ENCODE measurements around the gene DROSHA. TPM values are rescaled to one million over a fixed set of nuclear protein-coding genes. Genes with fewer than 3 reads are reported as not detected.
"Not testable (repeated sequence)": the region's sequence is repeated elsewhere in the genome, so short reads cannot be mapped to it uniquely, and the experiment has no call there.

Gene DROSHA
- polyA plus RNA-seq, 1 donor: 57.0 TPM

GRCh38 chr5:31372124-31372523, 159.8 kb downstream of the DROSHA start:
- no peaks in the 10 kb centered on the region for H3K36me3 ChIP-seq (ENCODE audit: control insufficient read depth, insufficient read depth, low read length)
- H3K27ac ChIP-seq (ENCODE audit: low read length): no peak overlapping the region
- no peak overlapping the region for H3K4me3 ChIP-seq (ENCODE audit: low read length)
- no peaks in the 10 kb centered on the region for H3K27me3 ChIP-seq (ENCODE audit: control insufficient read depth, insufficient read depth, low read length)
- H3K4me1 ChIP-seq (ENCODE audit: control insufficient read depth, insufficient read depth, low read length): peaks cover 6% of the 10 kb centered on the region
- no CpG with 5 or more reads among the region's 1 CpG for WGBS (ENCODE audit: insufficient coverage, low lambda C conversion rate)
- no peaks in the 10 kb centered on the region for H3K9me3 ChIP-seq (ENCODE audit: control insufficient read depth, low read depth, low read length)
- DNase-seq: no peak

- WGBS (ENCODE audit: insufficient coverage, low lambda C conversion rate): no CpG with 5 or more reads among the region's 5 CpGs
- no peaks in the 10 kb centered on the region for H3K27me3 ChIP-seq (ENCODE audit: control insufficient read depth, insufficient read depth, low read length)
Measured at GRCh38 chr5:31366941-31367340, 165.0 kb downstream of the DROSHA start.

GRCh38 chr5:31365776-31366175, 166.1 kb downstream of the DROSHA start:
- peaks cover 5% of the 10 kb centered on the region for H3K9me3 ChIP-seq (ENCODE audit: control insufficient read depth, low read depth, low read length)
- no peak overlapping the region for H3K27ac ChIP-seq (ENCODE audit: low read length)
- H3K36me3 ChIP-seq (ENCODE audit: control insufficient read depth, insufficient read depth, low read length): no peaks in the 10 kb centered on the region
- no peak overlapping the region for H3K4me3 ChIP-seq (ENCODE audit: low read length)
- no peaks in the 10 kb centered on the region for H3K4me1 ChIP-seq (ENCODE audit: control insufficient read depth, insufficient read depth, low read length)
- H3K27me3 ChIP-seq (ENCODE audit: control insufficient read depth, insufficient read depth, low read length): no peaks in the 10 kb centered on the region
- 100% methylated on average over 1 of the region's 3 CpGs for WGBS (ENCODE audit: insufficient coverage, low lambda C conversion rate)
- DNase-seq: no peak

More at GRCh38 chr5:31366941-31367340, 165.0 kb downstream of the DROSHA start:
- no peak for DNase-seq
- Histone ChIP-seq H3K36me3 (ENCODE audit: control insufficient read depth, insufficient read depth, low read length) (no peaks in the 10 kb centered on the region), H3K9me3 (ENCODE audit: control insufficient read depth, low read depth, low read length) (peaks cover 5% of the 10 kb centered on the region), H3K27ac (ENCODE audit: low read length) (no peak overlapping the region), H3K4me1 (ENCODE audit: control insufficient read depth, insufficient read depth, low read length) (no peaks in the 10 kb centered on the region), H3K4me3 (ENCODE audit: low read length) (no peak overlapping the region)

GRCh38 chr5:31364881-31365636, 166.8 kb downstream of the DROSHA start:
- WGBS (ENCODE audit: insufficient coverage, low lambda C conversion rate): 80% methylated on average over 1 of the region's 2 CpGs
- DNase-seq: no peak
- Histone ChIP-seq H3K27ac (ENCODE audit: low read length) (no peak overlapping the region), H3K36me3 (ENCODE audit: control insufficient read depth, insufficient read depth, low read length) (no peaks in the 10 kb centered on the region), H3K4me3 (ENCODE audit: low read length) (no peak overlapping the region), H3K9me3 (ENCODE audit: control insufficient read depth, low read depth, low read length) (peaks cover 5% of the 10 kb centered on the region), H3K4me1 (ENCODE audit: control insufficient read depth, insufficient read depth, low read length) (no peaks in the 10 kb centered on the region), H3K27me3 (ENCODE audit: control insufficient read depth, insufficient read depth, low read length) (no peaks in the 10 kb centered on the region)

- no CpG with 5 or more reads among the region's 3 CpGs for WGBS (ENCODE audit: insufficient coverage, low lambda C conversion rate)
- Histone ChIP-seq H3K36me3 (ENCODE audit: control insufficient read depth, insufficient read depth, low read length) (no peaks in the 10 kb centered on the region), H3K4me1 (ENCODE audit: control insufficient read depth, insufficient read depth, low read length) (no peaks in the 10 kb centered on the region), H3K4me3 (ENCODE audit: low read length) (no peak overlapping the region), H3K27ac (ENCODE audit: low read length) (no peak overlapping the region), H3K9me3 (ENCODE audit: control insufficient read depth, low read depth, low read length) (peaks cover 5% of the 10 kb centered on the region), H3K27me3 (ENCODE audit: control insufficient read depth, insufficient read depth, low read length) (no peaks in the 10 kb centered on the region)
- DNase-seq: no peak
Measured at GRCh38 chr5:31362931-31363568, 168.8 kb downstream of the DROSHA start.

- no peaks in the 10 kb centered on the region for H3K27me3 ChIP-seq (ENCODE audit: control insufficient read depth, insufficient read depth, low read length)
- no peaks in the 10 kb centered on the region for H3K4me1 ChIP-seq (ENCODE audit: control insufficient read depth, insufficient read depth, low read length)
- H3K36me3 ChIP-seq (ENCODE audit: control insufficient read depth, insufficient read depth, low read length): no peaks in the 10 kb centered on the region
- no peak for DNase-seq
- H3K4me3 ChIP-seq (ENCODE audit: low read length): no peak overlapping the region
- peaks cover 5% of the 10 kb centered on the region for H3K9me3 ChIP-seq (ENCODE audit: control insufficient read depth, low read depth, low read length)
- no peak overlapping the region for H3K27ac ChIP-seq (ENCODE audit: low read length)
- 100% methylated on average over 1 of the region's 1 CpG for WGBS (ENCODE audit: insufficient coverage, low lambda C conversion rate)
Measured at GRCh38 chr5:31362529-31362900, 169.4 kb downstream of the DROSHA start.

- WGBS (ENCODE audit: insufficient coverage, low lambda C conversion rate): 100% methylated on average over 1 of the region's 6 CpGs
- H3K27me3 ChIP-seq (ENCODE audit: control insufficient read depth, insufficient read depth, low read length): not testable (repeated sequence)
Measured at GRCh38 chr5:31361704-31362528, 170.0 kb downstream of the DROSHA start.

GRCh38 chr5:31361234-31361633, 170.7 kb downstream of the DROSHA start:
- Histone ChIP-seq H3K4me3 (ENCODE audit: low read length) (no peak overlapping the region), H3K9me3 (ENCODE audit: control insufficient read depth, low read depth, low read length) (peaks cover 5% of the 10 kb centered on the region), H3K27me3 (ENCODE audit: control insufficient read depth, insufficient read depth, low read length) (no peaks in the 10 kb centered on the region), H3K27ac (ENCODE audit: low read length) (no peak overlapping the region), H3K4me1 (ENCODE audit: control insufficient read depth, insufficient read depth, low read length) (no peaks in the 10 kb centered on the region), H3K36me3 (ENCODE audit: control insufficient read depth, insufficient read depth, low read length) (no peaks in the 10 kb centered on the region)
- DNase-seq: peak in 1 of 2 donors; percentile 9
- no CpG with 5 or more reads among the region's 1 CpG for WGBS (ENCODE audit: insufficient coverage, low lambda C conversion rate)

More at GRCh38 chr5:31361704-31362528, 170.0 kb downstream of the DROSHA start:
- not testable (repeated sequence) for H3K36me3 ChIP-seq (ENCODE audit: control insufficient read depth, insufficient read depth, low read length); H3K9me3 ChIP-seq (ENCODE audit: control insufficient read depth, low read depth, low read length); H3K27ac ChIP-seq (ENCODE audit: low read length); DNase-seq; H3K4me3 ChIP-seq (ENCODE audit: low read length); H3K4me1 ChIP-seq (ENCODE audit: control insufficient read depth, insufficient read depth, low read length)

GRCh38 chr5:31359839-31360238, 172.1 kb downstream of the DROSHA start:
- H3K36me3 ChIP-seq (ENCODE audit: control insufficient read depth, insufficient read depth, low read length): no peaks in the 10 kb centered on the region
- no peak for DNase-seq
- no CpG with 5 or more reads among the region's 3 CpGs for WGBS (ENCODE audit: insufficient coverage, low lambda C conversion rate)

GRCh38 chr5:31357038-31357437, 174.9 kb downstream of the DROSHA start:
- no peaks in the 10 kb centered on the region for H3K4me1 ChIP-seq (ENCODE audit: control insufficient read depth, insufficient read depth, low read length)
- no peaks in the 10 kb centered on the region for H3K9me3 ChIP-seq (ENCODE audit: control insufficient read depth, low read depth, low read length)
- H3K36me3 ChIP-seq (ENCODE audit: control insufficient read depth, insufficient read depth, low read length): no peaks in the 10 kb centered on the region
- H3K4me3 ChIP-seq (ENCODE audit: low read length): no peak overlapping the region
- no peak overlapping the region for H3K27ac ChIP-seq (ENCODE audit: low read length)
- H3K27me3 ChIP-seq (ENCODE audit: control insufficient read depth, insufficient read depth, low read length): peaks cover 3% of the 10 kb centered on the region
- WGBS (ENCODE audit: insufficient coverage, low lambda C conversion rate): no CpG with 5 or more reads among the region's 11 CpGs
- DNase-seq: no peak

More at GRCh38 chr5:31359839-31360238, 172.1 kb downstream of the DROSHA start:
- Histone ChIP-seq H3K4me3 (ENCODE audit: low read length) (no peak overlapping the region), H3K27ac (ENCODE audit: low read length) (no peak overlapping the region), H3K27me3 (ENCODE audit: control insufficient read depth, insufficient read depth, low read length) (no peaks in the 10 kb centered on the region), H3K4me1 (ENCODE audit: control insufficient read depth, insufficient read depth, low read length) (no peaks in the 10 kb centered on the region), H3K9me3 (ENCODE audit: control insufficient read depth, low read depth, low read length) (peaks cover 5% of the 10 kb centered on the region)
